Lower leg skin (tissue), 3 donors: ENCODE results near the gene NRG3.

Source experiments
- POLR2A ChIP-seq, 2 donors: fragments of 450-650 bp; IDR thresholded peaks; one replicate each; pipeline ENCODE4 v1.6.1; 2016 to 2017; ENCODE audit warnings: antibody characterized with exemption in 2 of 2, mild to moderate bottlenecking in 1 of 2, moderate library complexity in 1 of 2
- TF ChIP-seq, protein P1 (sequence below), 3 donors: fragments of 450-650 bp; IDR thresholded peaks; one replicate each; pipeline ENCODE4 v1.5.1; 2016; ENCODE audit warnings: antibody characterized with exemption in 3 of 3, mild to moderate bottlenecking in 3 of 3, moderate library complexity in 2 of 3

DNA sequence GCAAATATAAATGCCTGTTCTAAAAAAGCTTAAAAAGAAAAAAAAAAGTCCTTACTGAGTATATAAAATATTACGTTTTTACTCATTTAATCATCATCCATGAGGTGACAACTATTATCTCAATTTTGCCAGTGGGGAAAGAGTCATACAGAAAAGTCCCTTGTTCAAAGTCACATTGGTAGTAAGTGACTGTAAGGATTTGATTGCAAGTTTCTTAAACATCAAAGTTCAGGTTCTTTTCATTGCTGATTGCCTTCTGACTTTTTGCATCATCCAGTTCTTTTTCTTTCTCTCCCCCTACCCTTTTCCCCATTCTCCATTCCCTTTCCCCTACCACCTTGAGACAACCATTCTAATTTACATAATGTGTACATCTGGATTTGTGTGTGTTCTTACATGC is 363.3 kb downstream of the NRG3 start:
- TF ChIP-seq, protein P1, sequence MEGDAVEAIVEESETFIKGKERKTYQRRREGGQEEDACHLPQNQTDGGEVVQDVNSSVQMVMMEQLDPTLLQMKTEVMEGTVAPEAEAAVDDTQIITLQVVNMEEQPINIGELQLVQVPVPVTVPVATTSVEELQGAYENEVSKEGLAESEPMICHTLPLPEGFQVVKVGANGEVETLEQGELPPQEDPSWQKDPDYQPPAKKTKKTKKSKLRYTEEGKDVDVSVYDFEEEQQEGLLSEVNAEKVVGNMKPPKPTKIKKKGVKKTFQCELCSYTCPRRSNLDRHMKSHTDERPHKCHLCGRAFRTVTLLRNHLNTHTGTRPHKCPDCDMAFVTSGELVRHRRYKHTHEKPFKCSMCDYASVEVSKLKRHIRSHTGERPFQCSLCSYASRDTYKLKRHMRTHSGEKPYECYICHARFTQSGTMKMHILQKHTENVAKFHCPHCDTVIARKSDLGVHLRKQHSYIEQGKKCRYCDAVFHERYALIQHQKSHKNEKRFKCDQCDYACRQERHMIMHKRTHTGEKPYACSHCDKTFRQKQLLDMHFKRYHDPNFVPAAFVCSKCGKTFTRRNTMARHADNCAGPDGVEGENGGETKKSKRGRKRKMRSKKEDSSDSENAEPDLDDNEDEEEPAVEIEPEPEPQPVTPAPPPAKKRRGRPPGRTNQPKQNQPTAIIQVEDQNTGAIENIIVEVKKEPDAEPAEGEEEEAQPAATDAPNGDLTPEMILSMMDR (IDR thresholded peaks at IDR 0.05): no peak
- no peak for TF ChIP-seq POLR2A (IDR thresholded peaks at IDR 0.05)
